Measurements from ENCODE around the gene GJA9.

The GJA9 gene

GRCh38 chr1:38881487-38881886 is at the start of gene GJA9:
TSS of gene GJA9 (minus strand) at chr1:38881587. CDS start at chr1:38876098, 5,489 bp downstream.
- TF ChIP-seq CTCF (conservative IDR thresholded peaks at IDR 0.05; ENCODE audit: low read depth, low read length): no peak
- no peak for DNase-seq (ENCODE audit: low read depth)
- no peak within 1 kb of the TSS for H3K4me3 ChIP-seq (ENCODE audit: low read depth, low read length)

DNA sequence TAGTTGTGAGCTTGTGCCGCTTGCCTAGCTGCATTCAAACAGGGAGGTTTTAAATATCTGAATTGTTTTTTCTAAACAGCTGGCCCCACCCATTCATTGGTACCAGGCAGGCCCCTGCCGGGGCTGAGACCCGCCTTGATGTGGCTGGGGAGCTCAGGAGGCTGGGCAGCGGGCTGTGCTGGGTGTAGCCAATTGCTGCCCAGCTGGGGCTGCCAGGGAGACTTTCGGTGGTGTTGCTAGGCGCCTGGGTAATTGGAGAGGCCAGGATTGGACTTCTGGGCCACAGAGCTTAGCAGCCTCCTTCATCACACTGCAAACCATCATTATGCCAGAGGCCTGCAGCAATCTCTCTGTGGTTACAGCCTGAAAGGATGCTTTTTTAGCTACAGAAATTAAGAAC is 48.1 kb upstream of the GJA9 start:
- TF ChIP-seq CTCF (conservative IDR thresholded peaks at IDR 0.05; ENCODE audit: low read depth, low read length): no peak
- no peak overlapping the region for H3K4me3 ChIP-seq (ENCODE audit: low read depth, low read length)

GRCh38 chr1:38929054-38929453 is 47.7 kb upstream of the GJA9 start:
- H3K4me3 ChIP-seq (ENCODE audit: low read depth, low read length): no peak overlapping the region
- no peak for DNase-seq (ENCODE audit: low read depth)
- TF ChIP-seq CTCF (conservative IDR thresholded peaks at IDR 0.05; ENCODE audit: low read depth, low read length): no peak

More for the DNA sequence above, 48.1 kb upstream of the GJA9 start:
- peak; percentile 41 for DNase-seq (ENCODE audit: low read depth)

GRCh38 chr1:38926091-38926490 is 44.7 kb upstream of the GJA9 start:
- no peak for TF ChIP-seq CTCF (conservative IDR thresholded peaks at IDR 0.05; ENCODE audit: low read depth, low read length)
- no peak for DNase-seq (ENCODE audit: low read depth)
- no peak overlapping the region for H3K4me3 ChIP-seq (ENCODE audit: low read depth, low read length)

GRCh38 chr1:38925391-38925790 is 44.0 kb upstream of the GJA9 start:
- H3K4me3 ChIP-seq (ENCODE audit: low read depth, low read length): no peak overlapping the region
- no peak for TF ChIP-seq CTCF (conservative IDR thresholded peaks at IDR 0.05; ENCODE audit: low read depth, low read length)
- DNase-seq (ENCODE audit: low read depth): no peak

GRCh38 chr1:38923607-38924006 is 42.2 kb upstream of the GJA9 start:
- DNase-seq (ENCODE audit: low read depth): no peak

More at GRCh38 chr1:38923607-38924006, 42.2 kb upstream of the GJA9 start:
- no peak overlapping the region for H3K4me3 ChIP-seq (ENCODE audit: low read depth, low read length)
- TF ChIP-seq CTCF (conservative IDR thresholded peaks at IDR 0.05; ENCODE audit: low read depth, low read length): no peak
